Osteocyte (in vitro differentiated cells): ENCODE data around the gene SNX25. TPM values are rescaled to one million over a fixed set of nuclear protein-coding genes. Genes with fewer than 3 reads are reported as not detected.
A peak's percentile ranks its signal among the peaks of the same experiment; 100 is the strongest.

Experiments
- DNase-seq: peaks from one replicate; pipeline ENCODE4 v3.0.0; 2021; ENCODE audit warnings: mixed read lengths; ENCODE audit not compliant: unreplicated experiment; ENCODE audit errors: extremely low spot score
- H3K27ac Mint-ChIP-seq: one replicate; pipeline ENCODE4 v1.8.0; 2021; ENCODE audit warnings: mild to moderate bottlenecking, mixed read lengths; ENCODE audit not compliant: unreplicated experiment
- H3K27me3 Mint-ChIP-seq: one replicate; pipeline ENCODE4 v1.8.0; 2021; ENCODE audit warnings: mixed read lengths; ENCODE audit not compliant: unreplicated experiment
- H3K36me3 Mint-ChIP-seq: one replicate; pipeline ENCODE4 v1.8.0; 2021; ENCODE audit warnings: mixed read lengths; ENCODE audit not compliant: unreplicated experiment
- H3K4me1 Mint-ChIP-seq: one replicate; pipeline ENCODE4 v1.8.0; 2021; ENCODE audit warnings: mixed read lengths; ENCODE audit not compliant: unreplicated experiment
- H3K4me3 Mint-ChIP-seq: one replicate; pipeline ENCODE4 v1.8.0; 2021; ENCODE audit warnings: mild to moderate bottlenecking, moderate library complexity, mixed read lengths; ENCODE audit not compliant: unreplicated experiment
- H3K9me3 Mint-ChIP-seq: one replicate; pipeline ENCODE4 v1.8.0; 2021; ENCODE audit warnings: mixed read lengths; ENCODE audit not compliant: unreplicated experiment
- CTCF ChIP-seq: fragments of 200-600 bp; sonication (generic); IDR thresholded peaks from 2 replicates; pipeline ENCODE4 v1.5.0; 2021; ENCODE audit warnings: antibody characterized with exemption, mild to moderate bottlenecking, moderate library complexity
- total RNA-seq: library from RNA; stranded (reverse); gene quantifications from 2 replicates; pipeline ENCODE4 v1.2.1, GENCODE V29; 2021

SNX25 gene
- total RNA-seq, 1 donor from 2014 or later = 44.4 TPM

- H3K4me3 Mint-ChIP-seq = peak overlapping the region; percentile 35
- H3K4me1 Mint-ChIP-seq = peaks cover 50% of the 10 kb centered on the region
- no peaks in the 10 kb centered on the region for H3K27me3 Mint-ChIP-seq
- no peak for DNase-seq
- no peaks in the 10 kb centered on the region for H3K9me3 Mint-ChIP-seq
- H3K27ac Mint-ChIP-seq = peak overlapping the region; percentile 23
- peaks cover 1% of the 10 kb centered on the region for H3K36me3 Mint-ChIP-seq
- no peak for TF ChIP-seq CTCF
Measured at GRCh38 chr4:185212581-185212980, 3.2 kb downstream of the SNX25 start.

- Mint-ChIP-seq H3K36me3 (peaks cover 1% of the 10 kb centered on the region), H3K27ac (peak overlapping the region; percentile 28), H3K27me3 (no peaks in the 10 kb centered on the region), H3K9me3 (no peaks in the 10 kb centered on the region), H3K4me1 (peaks cover 45% of the 10 kb centered on the region), H3K4me3 (no peak overlapping the region)
- DNase-seq = no peak
- no peak for TF ChIP-seq CTCF
Measured at GRCh38 chr4:185213877-185214276, 4.5 kb downstream of the SNX25 start.

GRCh38 chr4:185215261-185215660 is 5.9 kb downstream of the SNX25 start:
- TF ChIP-seq CTCF = no peak

GRCh38 chr4:185217408-185217975 is 8.1 kb downstream of the SNX25 start:
- Mint-ChIP-seq H3K9me3 (no peaks in the 10 kb centered on the region), H3K36me3 (peaks cover 1% of the 10 kb centered on the region), H3K27ac (no peak overlapping the region), H3K4me3 (no peak overlapping the region), H3K4me1 (peaks cover 44% of the 10 kb centered on the region), H3K27me3 (no peaks in the 10 kb centered on the region)
- TF ChIP-seq CTCF = no peak
- no peak for DNase-seq

More at GRCh38 chr4:185215261-185215660, 5.9 kb downstream of the SNX25 start:
- H3K4me3 Mint-ChIP-seq = no peak overlapping the region
- DNase-seq = no peak
- H3K9me3 Mint-ChIP-seq = no peaks in the 10 kb centered on the region
- H3K4me1 Mint-ChIP-seq = peaks cover 51% of the 10 kb centered on the region
- H3K36me3 Mint-ChIP-seq = peaks cover 1% of the 10 kb centered on the region
- H3K27me3 Mint-ChIP-seq = no peaks in the 10 kb centered on the region
- peak overlapping the region; percentile 57 for H3K27ac Mint-ChIP-seq

GRCh38 chr4:185218312-185218711 is 8.9 kb downstream of the SNX25 start:
- H3K27ac Mint-ChIP-seq = no peak overlapping the region
- TF ChIP-seq CTCF = no peak
- no peaks in the 10 kb centered on the region for H3K27me3 Mint-ChIP-seq
- no peak for DNase-seq
- H3K36me3 Mint-ChIP-seq = no peaks in the 10 kb centered on the region
- H3K4me3 Mint-ChIP-seq = no peak overlapping the region
- H3K4me1 Mint-ChIP-seq = peaks cover 42% of the 10 kb centered on the region
- no peaks in the 10 kb centered on the region for H3K9me3 Mint-ChIP-seq
